ENCODE data around the gene TPI1. TPM values are rescaled to one million over a fixed set of nuclear protein-coding genes. Genes with fewer than 3 reads are reported as not detected.

The TPI1 gene
- total RNA-seq, 1 experiment from 2014 or later = 1,045 TPM

GRCh38 chr12:6851153-6851920 is 16.0 kb upstream of the TPI1 start, which contains the start of gene CDCA3 (continued):
- TF ChIP-seq HMGXB4 (CRISPR knock-in tag; IDR thresholded peaks at IDR 0.05) (no peak), GTF2I (CRISPR knock-in tag; conservative IDR thresholded peaks at IDR 0.05) (no peak), ZNF425 (CRISPR knock-in tag; conservative IDR thresholded peaks at IDR 0.05) (no peak), TCF7 (CRISPR knock-in tag; IDR thresholded peaks at IDR 0.05; ENCODE audit: low read depth) (no peak), GABPB1 (CRISPR knock-in tag; IDR thresholded peaks at IDR 0.05) (peak; percentile 69; the same call in 1 of the 2 replicates), JUN (CRISPR knock-in tag; IDR thresholded peaks at IDR 0.05) (no peak)
- TF ChIP-seq, protein P1, sequence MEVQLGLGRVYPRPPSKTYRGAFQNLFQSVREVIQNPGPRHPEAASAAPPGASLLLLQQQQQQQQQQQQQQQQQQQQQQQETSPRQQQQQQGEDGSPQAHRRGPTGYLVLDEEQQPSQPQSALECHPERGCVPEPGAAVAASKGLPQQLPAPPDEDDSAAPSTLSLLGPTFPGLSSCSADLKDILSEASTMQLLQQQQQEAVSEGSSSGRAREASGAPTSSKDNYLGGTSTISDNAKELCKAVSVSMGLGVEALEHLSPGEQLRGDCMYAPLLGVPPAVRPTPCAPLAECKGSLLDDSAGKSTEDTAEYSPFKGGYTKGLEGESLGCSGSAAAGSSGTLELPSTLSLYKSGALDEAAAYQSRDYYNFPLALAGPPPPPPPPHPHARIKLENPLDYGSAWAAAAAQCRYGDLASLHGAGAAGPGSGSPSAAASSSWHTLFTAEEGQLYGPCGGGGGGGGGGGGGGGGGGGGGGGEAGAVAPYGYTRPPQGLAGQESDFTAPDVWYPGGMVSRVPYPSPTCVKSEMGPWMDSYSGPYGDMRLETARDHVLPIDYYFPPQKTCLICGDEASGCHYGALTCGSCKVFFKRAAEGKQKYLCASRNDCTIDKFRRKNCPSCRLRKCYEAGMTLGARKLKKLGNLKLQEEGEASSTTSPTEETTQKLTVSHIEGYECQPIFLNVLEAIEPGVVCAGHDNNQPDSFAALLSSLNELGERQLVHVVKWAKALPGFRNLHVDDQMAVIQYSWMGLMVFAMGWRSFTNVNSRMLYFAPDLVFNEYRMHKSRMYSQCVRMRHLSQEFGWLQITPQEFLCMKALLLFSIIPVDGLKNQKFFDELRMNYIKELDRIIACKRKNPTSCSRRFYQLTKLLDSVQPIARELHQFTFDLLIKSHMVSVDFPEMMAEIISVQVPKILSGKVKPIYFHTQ (CRISPR knock-in tag; IDR thresholded peaks at IDR 0.05) = no peak
- TF ChIP-seq, protein P2, sequence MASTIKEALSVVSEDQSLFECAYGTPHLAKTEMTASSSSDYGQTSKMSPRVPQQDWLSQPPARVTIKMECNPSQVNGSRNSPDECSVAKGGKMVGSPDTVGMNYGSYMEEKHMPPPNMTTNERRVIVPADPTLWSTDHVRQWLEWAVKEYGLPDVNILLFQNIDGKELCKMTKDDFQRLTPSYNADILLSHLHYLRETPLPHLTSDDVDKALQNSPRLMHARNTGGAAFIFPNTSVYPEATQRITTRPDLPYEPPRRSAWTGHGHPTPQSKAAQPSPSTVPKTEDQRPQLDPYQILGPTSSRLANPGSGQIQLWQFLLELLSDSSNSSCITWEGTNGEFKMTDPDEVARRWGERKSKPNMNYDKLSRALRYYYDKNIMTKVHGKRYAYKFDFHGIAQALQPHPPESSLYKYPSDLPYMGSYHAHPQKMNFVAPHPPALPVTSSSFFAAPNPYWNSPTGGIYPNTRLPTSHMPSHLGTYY (CRISPR knock-in tag; IDR thresholded peaks at IDR 0.05) = 0 out of 2 replicates have a peak, but pooled peaks have one; percentile 14

DNA sequence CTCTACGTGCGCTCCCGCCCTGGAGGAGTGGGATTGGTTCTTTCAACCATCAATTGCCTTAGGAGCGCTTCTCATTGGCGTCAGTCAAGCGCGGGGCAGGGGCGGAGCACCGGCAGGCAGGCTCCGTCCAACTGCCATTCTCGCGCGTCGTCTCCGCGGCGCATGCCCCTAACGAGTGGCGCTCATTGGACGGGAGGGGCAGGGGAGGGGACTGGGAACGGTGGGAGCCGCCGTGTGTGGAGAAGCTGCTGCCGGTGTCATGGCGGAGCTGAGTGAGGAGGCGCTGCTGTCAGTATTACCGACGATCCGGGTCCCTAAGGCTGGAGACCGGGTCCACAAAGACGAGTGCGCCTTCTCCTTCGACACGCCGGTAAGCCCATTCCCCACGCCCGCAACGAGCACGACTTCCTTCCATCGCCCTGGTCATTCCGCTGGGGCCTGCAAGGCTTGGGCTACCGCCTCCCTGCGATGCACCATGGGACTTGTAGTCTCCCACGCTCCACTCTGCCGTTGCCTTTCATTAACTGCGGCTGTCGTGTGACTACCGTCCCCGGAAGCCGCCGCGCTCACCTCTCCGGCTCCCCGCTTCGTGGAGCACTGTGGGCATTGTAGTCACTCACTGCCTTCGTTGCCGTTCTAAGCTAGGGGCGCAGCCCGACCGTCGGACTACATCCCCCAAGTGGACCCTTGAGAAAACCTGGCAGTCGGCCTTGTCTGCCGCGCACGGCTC is 15.2 kb upstream of the TPI1 start, which contains the start of gene USP5:
TSS of gene USP5 (plus strand) at position 230 of the 730 bp plus-strand sequence. CDS start at position 260, 30 bp downstream.
- Mint-ChIP-seq H3K9me3 (no peaks in the 10 kb centered on the region), H3K4me1 (peaks cover 19% of the 10 kb centered on the region), H3K4me3 (peak within 1 kb of the TSS; percentile 95), H3K36me3 (peaks cover 35% of the 10 kb centered on the region), H3K27me3 (ENCODE audit: low read depth) (no peaks in the 10 kb centered on the region), H3K27ac (peak within 1 kb of the TSS; percentile 100)
- ChIA-PET POLR2A (interaction anchor here (0.5 to 3.0 kb wide), 18 partner anchors 9 to 320 kb away, joined by 3 to 33 read pairs (median 5); partner anchors contain the start of genes C12orf57, CD4, COPS7A and GAPDH), CTCF (interaction anchor here (0.6 to 6.0 kb wide), 28 partner anchors 11 to 314 kb away, joined by 3 to 181 read pairs (median 8); partner anchors contain the start of genes C12orf57, C1RL, COPS7A and GNB3)
- peak; percentile 99 for DNase-seq (ENCODE audit: low spot score)
- peak; percentile 79 for ATAC-seq
- TF ChIP-seq ZNF138 (CRISPR knock-in tag; conservative IDR thresholded peaks at IDR 0.05) (no peak), CBFB (CRISPR knock-in tag; IDR thresholded peaks at IDR 0.05; ENCODE audit: low read depth) (0 out of 2 replicates have a peak, but pooled peaks have one; percentile 47), USF2 (CRISPR knock-in tag; IDR thresholded peaks at IDR 0.05) (peak; percentile 65), USF1 (CRISPR knock-in tag; IDR thresholded peaks at IDR 0.05) (peak; percentile 73), FOXP1 (CRISPR knock-in tag; IDR thresholded peaks at IDR 0.05; ENCODE audit: borderline replicate concordance) (0 out of 2 replicates have a peak, but pooled peaks have one; percentile 53), NFYB (CRISPR knock-in tag; conservative IDR thresholded peaks at IDR 0.05; ENCODE audit: low read depth) (peak; percentile 90), NR2C2 (CRISPR knock-in tag; IDR thresholded peaks at IDR 0.05) (peak; percentile 61; the same call in 1 of the 2 replicates)
- TF ChIP-seq, protein P3, sequence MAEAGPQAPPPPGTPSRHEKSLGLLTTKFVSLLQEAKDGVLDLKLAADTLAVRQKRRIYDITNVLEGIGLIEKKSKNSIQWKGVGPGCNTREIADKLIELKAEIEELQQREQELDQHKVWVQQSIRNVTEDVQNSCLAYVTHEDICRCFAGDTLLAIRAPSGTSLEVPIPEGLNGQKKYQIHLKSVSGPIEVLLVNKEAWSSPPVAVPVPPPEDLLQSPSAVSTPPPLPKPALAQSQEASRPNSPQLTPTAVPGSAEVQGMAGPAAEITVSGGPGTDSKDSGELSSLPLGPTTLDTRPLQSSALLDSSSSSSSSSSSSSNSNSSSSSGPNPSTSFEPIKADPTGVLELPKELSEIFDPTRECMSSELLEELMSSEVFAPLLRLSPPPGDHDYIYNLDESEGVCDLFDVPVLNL (CRISPR knock-in tag; IDR thresholded peaks at IDR 0.05; ENCODE audit: borderline replicate concordance, low read depth) = no peak

Measured in WTC11 (cell line).